ENCODE measurements around the gene FAM90A1.
"Not testable (repeated sequence)": the region's sequence is repeated elsewhere in the genome, so short reads cannot be mapped to it uniquely, and the experiment has no call there.

The FAM90A1 gene

GRCh38 chr12:8243682-8244161, 16.3 kb upstream of the FAM90A1 start:
- not testable (repeated sequence) for H3K27me3 ChIP-seq (replicated peaks; ENCODE audit: control insufficient read depth, insufficient read depth, low read length, poor library complexity, severe bottlenecking); H3K9me3 ChIP-seq (ENCODE audit: control insufficient read depth, low read length); H3K4me1 ChIP-seq (ENCODE audit: control insufficient read depth, insufficient read depth, low read length, poor library complexity, severe bottlenecking); H3K36me3 ChIP-seq (ENCODE audit: control insufficient read depth, insufficient read depth, low read length)
- Histone ChIP-seq H3K27ac (ENCODE audit: insufficient read depth, low read length, poor library complexity, severe bottlenecking) (peak overlapping the region; percentile 69), H3K4me3 (ENCODE audit: insufficient read depth, low read depth, low read length, poor library complexity, severe bottlenecking) (peak overlapping the region; percentile 67)
- peak in 1 of 3 donors; percentile 46 for DNase-seq

GRCh38 chr12:8242880-8243681, 15.7 kb upstream of the FAM90A1 start:
- H3K27ac ChIP-seq (ENCODE audit: insufficient read depth, low read length, poor library complexity, severe bottlenecking): peak overlapping the region; percentile 69
- not testable (repeated sequence) for H3K4me1 ChIP-seq (ENCODE audit: control insufficient read depth, insufficient read depth, low read length, poor library complexity, severe bottlenecking)

GRCh38 chr12:8242622-8242879, 15.1 kb upstream of the FAM90A1 start:
- not testable (repeated sequence) for DNase-seq; H3K9me3 ChIP-seq (ENCODE audit: control insufficient read depth, low read length); H3K36me3 ChIP-seq (ENCODE audit: control insufficient read depth, insufficient read depth, low read length); H3K4me1 ChIP-seq (ENCODE audit: control insufficient read depth, insufficient read depth, low read length, poor library complexity, severe bottlenecking); H3K27me3 ChIP-seq (replicated peaks; ENCODE audit: control insufficient read depth, insufficient read depth, low read length, poor library complexity, severe bottlenecking)
- peak overlapping the region; percentile 48 for H3K27ac ChIP-seq (ENCODE audit: insufficient read depth, low read length, poor library complexity, severe bottlenecking)
- H3K4me3 ChIP-seq (ENCODE audit: insufficient read depth, low read depth, low read length, poor library complexity, severe bottlenecking): peak overlapping the region; percentile 67

More at GRCh38 chr12:8242880-8243681, 15.7 kb upstream of the FAM90A1 start:
- DNase-seq: peak; percentile 99
- H3K4me3 ChIP-seq (ENCODE audit: insufficient read depth, low read depth, low read length, poor library complexity, severe bottlenecking): peak overlapping the region; percentile 67
- not testable (repeated sequence) for H3K9me3 ChIP-seq (ENCODE audit: control insufficient read depth, low read length); H3K36me3 ChIP-seq (ENCODE audit: control insufficient read depth, insufficient read depth, low read length); H3K27me3 ChIP-seq (replicated peaks; ENCODE audit: control insufficient read depth, insufficient read depth, low read length, poor library complexity, severe bottlenecking)

GRCh38 chr12:8241917-8242621, 14.7 kb upstream of the FAM90A1 start:
- Histone ChIP-seq H3K27ac (ENCODE audit: insufficient read depth, low read length, poor library complexity, severe bottlenecking) (peak overlapping the region; percentile 48), H3K4me3 (ENCODE audit: insufficient read depth, low read depth, low read length, poor library complexity, severe bottlenecking) (peak overlapping the region; percentile 67)
- not testable (repeated sequence) for H3K4me1 ChIP-seq (ENCODE audit: control insufficient read depth, insufficient read depth, low read length, poor library complexity, severe bottlenecking); H3K27me3 ChIP-seq (replicated peaks; ENCODE audit: control insufficient read depth, insufficient read depth, low read length, poor library complexity, severe bottlenecking); H3K9me3 ChIP-seq (ENCODE audit: control insufficient read depth, low read length); DNase-seq; H3K36me3 ChIP-seq (ENCODE audit: control insufficient read depth, insufficient read depth, low read length)

- H3K27ac ChIP-seq (ENCODE audit: insufficient read depth, low read length, poor library complexity, severe bottlenecking); H3K4me1 ChIP-seq (ENCODE audit: control insufficient read depth, insufficient read depth, low read length, poor library complexity, severe bottlenecking); H3K36me3 ChIP-seq (ENCODE audit: control insufficient read depth, insufficient read depth, low read length); H3K9me3 ChIP-seq (ENCODE audit: control insufficient read depth, low read length); DNase-seq; H3K4me3 ChIP-seq (ENCODE audit: insufficient read depth, low read depth, low read length, poor library complexity, severe bottlenecking); H3K27me3 ChIP-seq (replicated peaks; ENCODE audit: control insufficient read depth, insufficient read depth, low read length, poor library complexity, severe bottlenecking): not testable (repeated sequence)
These were observed 13.1 kb upstream of the FAM90A1 start for GRCh38 chr12:8240340-8241114.

- not testable (repeated sequence) for H3K27me3 ChIP-seq (replicated peaks; ENCODE audit: control insufficient read depth, insufficient read depth, low read length, poor library complexity, severe bottlenecking); H3K36me3 ChIP-seq (ENCODE audit: control insufficient read depth, insufficient read depth, low read length); H3K9me3 ChIP-seq (ENCODE audit: control insufficient read depth, low read length); H3K27ac ChIP-seq (ENCODE audit: insufficient read depth, low read length, poor library complexity, severe bottlenecking); H3K4me1 ChIP-seq (ENCODE audit: control insufficient read depth, insufficient read depth, low read length, poor library complexity, severe bottlenecking); DNase-seq; H3K4me3 ChIP-seq (ENCODE audit: insufficient read depth, low read depth, low read length, poor library complexity, severe bottlenecking)
These were observed 9.6 kb upstream of the FAM90A1 start for GRCh38 chr12:8237031-8237430.

- H3K27me3 ChIP-seq (replicated peaks; ENCODE audit: control insufficient read depth, insufficient read depth, low read length, poor library complexity, severe bottlenecking); H3K27ac ChIP-seq (ENCODE audit: insufficient read depth, low read length, poor library complexity, severe bottlenecking); H3K4me3 ChIP-seq (ENCODE audit: insufficient read depth, low read depth, low read length, poor library complexity, severe bottlenecking); H3K9me3 ChIP-seq (ENCODE audit: control insufficient read depth, low read length); DNase-seq; H3K36me3 ChIP-seq (ENCODE audit: control insufficient read depth, insufficient read depth, low read length); H3K4me1 ChIP-seq (ENCODE audit: control insufficient read depth, insufficient read depth, low read length, poor library complexity, severe bottlenecking): not testable (repeated sequence)
These were observed 8.1 kb upstream of the FAM90A1 start for GRCh38 chr12:8235316-8236157.

GRCh38 chr12:8234746-8235145, 7.3 kb upstream of the FAM90A1 start:
- H3K27me3 ChIP-seq (replicated peaks; ENCODE audit: control insufficient read depth, insufficient read depth, low read length, poor library complexity, severe bottlenecking); H3K9me3 ChIP-seq (ENCODE audit: control insufficient read depth, low read length); DNase-seq; H3K36me3 ChIP-seq (ENCODE audit: control insufficient read depth, insufficient read depth, low read length); H3K4me3 ChIP-seq (ENCODE audit: insufficient read depth, low read depth, low read length, poor library complexity, severe bottlenecking); H3K4me1 ChIP-seq (ENCODE audit: control insufficient read depth, insufficient read depth, low read length, poor library complexity, severe bottlenecking); H3K27ac ChIP-seq (ENCODE audit: insufficient read depth, low read length, poor library complexity, severe bottlenecking): not testable (repeated sequence)

- not testable (repeated sequence) for H3K4me3 ChIP-seq (ENCODE audit: insufficient read depth, low read depth, low read length, poor library complexity, severe bottlenecking); H3K9me3 ChIP-seq (ENCODE audit: control insufficient read depth, low read length); H3K4me1 ChIP-seq (ENCODE audit: control insufficient read depth, insufficient read depth, low read length, poor library complexity, severe bottlenecking); DNase-seq; H3K36me3 ChIP-seq (ENCODE audit: control insufficient read depth, insufficient read depth, low read length); H3K27me3 ChIP-seq (replicated peaks; ENCODE audit: control insufficient read depth, insufficient read depth, low read length, poor library complexity, severe bottlenecking); H3K27ac ChIP-seq (ENCODE audit: insufficient read depth, low read length, poor library complexity, severe bottlenecking)
These were observed 6.6 kb upstream of the FAM90A1 start for GRCh38 chr12:8233935-8234495.

Data from effector memory CD4-positive, alpha-beta T cell (primary cell).